Naive thymus-derived CD4-positive, alpha-beta T cell (primary cell): Measurements from ENCODE around the gene GLG1. TPM values are rescaled to one million over a fixed set of nuclear protein-coding genes. Genes with fewer than 3 reads are reported as not detected.
"Not testable (repeated sequence)": the region's sequence is repeated elsewhere in the genome, so short reads cannot be mapped to it uniquely, and the experiment has no call there.

Experiments
- ATAC-seq: fragments of 150-1000 bp; cut with Tn5 transposase; 2 replicates; pipeline ENCODE4 v1.10.0; 2021; ENCODE audit warnings: mild to moderate bottlenecking, moderate library complexity
- CTCF ChIA-PET: fragments of 350-600 bp; sonication (Branson Sonifier 250); formaldehyde crosslinking; loops from one replicate; lab custom pipeline; 2021; ENCODE audit warnings: antibody characterized with exemption; lab: Charles Lee
- POLR2A ChIA-PET: fragments of 350-600 bp; sonication (Branson Sonifier 250); formaldehyde crosslinking; loops from one replicate; lab custom pipeline; 2021; ENCODE audit warnings: antibody characterized with exemption, inconsistent platforms; lab: Charles Lee
- DNase-seq, 9 donors: peaks; one replicate each; pipeline versions ENCODE4 v3.0.0 to v3.0.0-alpha.2; 2020 to 2022; ENCODE audit warnings: mixed read lengths in 1 of 9
- H3K27ac ChIP-seq: one replicate; pipeline ENCODE4 v1.7.0; 2013; ENCODE audit warnings: mild to moderate bottlenecking, low read depth, low read length, moderate library complexity
- H3K27me3 ChIP-seq, 2 donors: one replicate each; pipeline ENCODE4 v1.7.0; 2013; ENCODE audit warnings: low read length in 2 of 2, mild to moderate bottlenecking in 2 of 2, moderate library complexity in 2 of 2; ENCODE audit not compliant: control insufficient read depth in 2 of 2, insufficient read depth in 2 of 2
- H3K36me3 ChIP-seq, 3 experiments: 1 replicate in 2 of 3; 2 replicates in 1 of 3; pipeline ENCODE4 v1.7.0; 2013; ENCODE audit warnings: low read length in 3 of 3, mild to moderate bottlenecking in 3 of 3, moderate library complexity in 1 of 3; ENCODE audit not compliant: insufficient read depth in 3 of 3, control insufficient read depth in 2 of 3
- H3K4me1 ChIP-seq, 2 donors: one replicate each; pipeline ENCODE4 v1.7.0; 2013; ENCODE audit warnings: low read length in 2 of 2, mild to moderate bottlenecking in 2 of 2, moderate library complexity in 1 of 2; ENCODE audit not compliant: control insufficient read depth in 2 of 2, insufficient read depth in 2 of 2
- H3K4me3 ChIP-seq: 2 replicates; pipeline ENCODE4 v1.7.0; 2013; ENCODE audit warnings: mild to moderate bottlenecking, low read length
- H3K9me3 ChIP-seq, 3 experiments: 1 replicate in 2 of 3; 2 replicates in 1 of 3; pipeline ENCODE4 v1.7.0; 2013; ENCODE audit warnings: low read length in 3 of 3; ENCODE audit not compliant: control insufficient read depth in 2 of 3
- H3K27ac Mint-ChIP-seq, 9 donors: one replicate each; pipeline ENCODE4 v1.8.0; 2020 to 2022; ENCODE audit warnings: mixed read lengths in 9 of 9, mild to moderate bottlenecking in 8 of 9, moderate library complexity in 5 of 9, inconsistent platforms in 2 of 9
- H3K27me3 Mint-ChIP-seq, 5 donors: one replicate each; pipeline ENCODE4 v1.8.0; 2021 to 2022; ENCODE audit warnings: mixed read lengths in 5 of 5, mild to moderate bottlenecking in 1 of 5
- H3K36me3 Mint-ChIP-seq, 5 donors: one replicate each; pipeline ENCODE4 v1.8.0; 2020 to 2022; ENCODE audit warnings: mixed read lengths in 5 of 5, mild to moderate bottlenecking in 3 of 5, inconsistent platforms in 1 of 5
- H3K4me1 Mint-ChIP-seq, 7 donors: one replicate each; pipeline ENCODE4 v1.8.0; 2020 to 2022; ENCODE audit warnings: mixed read lengths in 7 of 7, mild to moderate bottlenecking in 3 of 7, inconsistent platforms in 1 of 7
- H3K4me3 Mint-ChIP-seq, 10 donors: one replicate each; pipeline ENCODE4 v1.8.0; 2020 to 2022; ENCODE audit warnings: mild to moderate bottlenecking in 10 of 10, mixed read lengths in 10 of 10, moderate library complexity in 6 of 10, inconsistent platforms in 2 of 10
- H3K9me3 Mint-ChIP-seq, 11 donors: one replicate each; pipeline ENCODE4 v1.8.0; 2020 to 2022; ENCODE audit warnings: mixed read lengths in 11 of 11, mild to moderate bottlenecking in 4 of 11, inconsistent platforms in 1 of 11, moderate library complexity in 1 of 11
- intact Hi-C, 2 donors: fragments of 100-400 bp; cut with micrococcal nuclease; formaldehyde crosslinking; loops; one replicate each; pipeline ENCODE4 v1.15.1; 2023
- polyA plus RNA-seq, 2 donors: library from polyadenylated mRNA; unstranded; fragments of 300-500 nt; fragmentation: Illumina TruSeq; gene quantifications; one replicate each; pipeline ENCODE4 v1.2.3, GENCODE V29; 2021
- total RNA-seq, 6 experiments: library from RNA in 5 of 6; stranded (reverse) in 5 of 6; gene quantifications; 1 replicate in 5 of 6; 2 replicates in 1 of 6; pipeline ENCODE4 v1.2.3 and lab custom pipeline; 2021 to 2026

The GLG1 gene
- total and polyA plus RNA-seq, 7 experiments from 2014 or later: 125 to 285 (median 188) TPM

DNA sequence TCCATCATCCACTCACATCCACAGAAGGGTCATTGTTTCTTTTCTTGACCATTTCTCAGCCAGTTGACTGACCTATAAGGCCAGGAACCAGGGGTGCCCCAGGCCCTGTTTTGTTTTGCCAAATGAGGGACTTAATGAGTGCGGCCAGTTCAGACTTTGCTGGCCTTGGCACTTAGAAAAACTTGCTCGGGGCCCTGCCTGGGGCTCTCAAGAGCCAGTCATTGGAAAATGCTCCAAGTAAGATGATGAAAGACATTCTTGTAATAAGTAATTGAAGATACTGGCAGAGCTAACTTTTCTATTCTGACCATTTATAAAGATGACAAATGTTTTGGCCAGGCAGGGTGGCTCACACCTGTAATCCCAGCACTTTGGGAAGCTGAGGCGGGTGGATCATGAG is 156.7 kb downstream of the GLG1 start:
- DNase-seq: no peak
- Histone ChIP-seq H3K4me3 (no peak overlapping the region), H3K36me3 (peaks cover 0 to 75% (median 15%) of the 10 kb centered on the region in 3 experiments), H3K27me3 (no peaks in the 10 kb centered on the region), H3K9me3 (no peaks in the 10 kb centered on the region), H3K27ac (no peak overlapping the region), H3K4me1 (no peaks in the 10 kb centered on the region)
- Mint-ChIP-seq H3K27ac (peak overlapping the region in 4 of 9 donors; percentile 7 to 60 (median 18)), H3K36me3 (peaks cover 0 to 60% (median 35%) of the 10 kb centered on the region in 5 donors), H3K27me3 (no peaks in the 10 kb centered on the region), H3K4me1 (peaks cover 0 to 4% (median 0%) of the 10 kb centered on the region in 7 donors), H3K4me3 (no peak overlapping the region), H3K9me3 (peaks cover 0 to 3% (median 0%) of the 10 kb centered on the region in 11 donors)
- intact Hi-C loops: no loop called here
- POLR2A ChIA-PET: interaction anchor here (1.0 kb wide), 1 partner anchor 154 kb away, joined by 4 read pairs; the partner anchor contains the start of gene PSMD7
- ATAC-seq: no peak
- CTCF ChIA-PET: interaction anchor here (0.6 to 1.1 kb wide), 2 partner anchors 31 to 173 kb away, joined by 3 read pairs; no protein-coding TSS in a partner anchor

DNA sequence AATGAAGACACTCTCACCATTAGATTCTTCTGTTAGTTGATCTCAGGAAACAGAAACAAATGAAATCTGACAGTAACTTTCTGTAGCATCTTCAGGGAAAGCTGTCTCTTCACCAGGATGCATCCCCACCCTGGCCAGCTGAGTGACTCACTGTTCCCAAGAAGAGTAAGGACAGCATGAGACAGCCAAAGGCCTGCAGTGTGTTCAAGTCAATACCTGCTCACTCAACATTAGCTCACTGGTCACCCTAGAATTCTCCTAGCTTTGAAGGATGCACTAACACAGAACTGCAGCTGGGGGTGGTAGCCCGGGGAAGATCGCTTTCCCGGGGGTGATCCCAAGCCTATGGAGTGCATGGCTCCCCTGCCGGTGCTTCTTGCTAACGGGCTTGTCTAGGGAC is 157.4 kb downstream of the GLG1 start:
- ChIA-PET POLR2A (interaction anchor here (1.0 kb wide), 1 partner anchor 153 kb away, joined by 4 read pairs; the partner anchor contains the start of gene PSMD7), CTCF (interaction anchor here (1.1 kb wide), 1 partner anchor 173 kb away, joined by 3 read pairs; no protein-coding TSS in a partner anchor)
- no peak for ATAC-seq
- Histone ChIP-seq H3K4me3 (no peak overlapping the region), H3K27ac (no peak overlapping the region), H3K27me3 (no peaks in the 10 kb centered on the region), H3K4me1 (no peaks in the 10 kb centered on the region), H3K9me3 (no peaks in the 10 kb centered on the region), H3K36me3 (peaks cover 0 to 70% (median 12%) of the 10 kb centered on the region in 3 experiments)
- peaks cover 0 to 55% (median 30%) of the 10 kb centered on the region in 5 donors for H3K36me3 Mint-ChIP-seq
- H3K27ac Mint-ChIP-seq: peak overlapping the region in 3 of 9 donors; percentile 23 to 81 (median 38)
- H3K4me3 Mint-ChIP-seq: no peak overlapping the region
- no peaks in the 10 kb centered on the region for H3K27me3 Mint-ChIP-seq
- intact Hi-C loops: no loop called here
- peaks cover 0 to 4% (median 0%) of the 10 kb centered on the region in 7 donors for H3K4me1 Mint-ChIP-seq
- DNase-seq: no peak
- H3K9me3 Mint-ChIP-seq: no peaks in the 10 kb centered on the region

DNA sequence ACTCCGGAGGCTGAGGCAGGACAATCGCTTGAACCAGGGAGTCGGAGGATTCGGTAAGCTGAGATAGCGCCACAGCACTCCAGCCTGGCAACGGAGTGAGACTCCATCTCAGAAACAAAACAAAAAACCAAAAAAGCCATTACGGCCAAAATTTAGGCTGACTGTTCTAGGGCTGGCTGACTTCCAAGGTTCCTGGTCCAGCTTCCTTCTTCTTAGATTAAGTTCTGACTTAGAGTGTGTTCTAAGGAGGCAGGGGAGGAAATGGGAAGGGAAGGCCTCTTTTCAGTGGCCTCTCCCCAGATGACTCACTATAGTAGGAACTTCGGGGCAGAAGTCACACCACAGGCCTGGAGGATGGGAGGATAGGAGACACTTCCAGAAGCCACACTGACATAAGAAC is 157.9 kb downstream of the GLG1 start:
- Mint-ChIP-seq H3K4me3 (no peak overlapping the region), H3K9me3 (no peaks in the 10 kb centered on the region), H3K27ac (peak overlapping the region in 1 of 9 donors; percentile 18), H3K36me3 (peaks cover 0 to 55% (median 30%) of the 10 kb centered on the region in 5 donors), H3K4me1 (peaks cover 0 to 4% (median 0%) of the 10 kb centered on the region in 7 donors), H3K27me3 (no peaks in the 10 kb centered on the region)
- ATAC-seq (peak; percentile 40), DNase-seq (no peak)
- ChIA-PET CTCF (interaction anchor here (1.1 kb wide), 1 partner anchor 174 kb away, joined by 3 read pairs; no protein-coding TSS in a partner anchor), POLR2A (no interaction called here)
- Histone ChIP-seq H3K4me1 (no peaks in the 10 kb centered on the region), H3K36me3 (peaks cover 0 to 70% (median 12%) of the 10 kb centered on the region in 3 experiments), H3K27ac (no peak overlapping the region), H3K27me3 (no peaks in the 10 kb centered on the region), H3K9me3 (no peaks in the 10 kb centered on the region), H3K4me3 (no peak overlapping the region)
- intact Hi-C loops: no loop called here

DNA sequence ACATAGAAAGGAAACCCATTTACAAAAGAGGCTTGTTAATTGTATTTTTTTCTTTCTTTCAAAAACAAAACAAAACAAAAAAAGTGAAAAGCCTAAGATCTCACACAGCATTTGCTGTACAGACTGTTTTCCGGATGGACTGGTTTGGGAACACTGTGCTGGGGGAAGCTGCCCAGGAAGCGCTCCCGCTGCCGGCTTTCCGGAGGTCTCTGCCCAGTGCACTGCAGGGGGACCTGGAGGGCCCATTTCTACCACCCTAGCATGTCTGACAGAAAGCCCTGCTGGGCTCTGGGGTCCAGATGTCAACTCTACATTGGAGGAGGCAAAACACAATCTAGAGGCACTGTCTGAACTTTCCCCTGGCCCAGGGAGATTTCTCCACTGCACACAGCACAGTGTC is 159.3 kb downstream of the GLG1 start:
- no peaks in the 10 kb centered on the region for H3K9me3 Mint-ChIP-seq
- ChIA-PET POLR2A (no interaction called here), CTCF (no interaction called here)
- Histone ChIP-seq H3K4me3 (no peak overlapping the region), H3K27me3 (no peaks in the 10 kb centered on the region), H3K9me3 (no peaks in the 10 kb centered on the region), H3K27ac (no peak overlapping the region), H3K36me3 (peaks cover 0 to 60% (median 8%) of the 10 kb centered on the region in 3 experiments), H3K4me1 (no peaks in the 10 kb centered on the region)
- no peaks in the 10 kb centered on the region for H3K27me3 Mint-ChIP-seq
- H3K27ac Mint-ChIP-seq: peak overlapping the region in 3 of 9 donors; percentile 36 to 87 (median 62)
- no peak for DNase-seq
- intact Hi-C loops: no loop called here
- no peak for ATAC-seq
- peaks cover 3 to 49% (median 25%) of the 10 kb centered on the region in 5 donors for H3K36me3 Mint-ChIP-seq
- H3K4me1 Mint-ChIP-seq: peaks cover 0 to 7% (median 0%) of the 10 kb centered on the region in 7 donors
- no peak overlapping the region for H3K4me3 Mint-ChIP-seq

GRCh38 chr16:74446866-74447265 is 160.0 kb downstream of the GLG1 start:
- Histone ChIP-seq H3K27me3 (no peaks in the 10 kb centered on the region), H3K36me3 (peaks cover 0 to 53% (median 4%) of the 10 kb centered on the region in 3 experiments), H3K27ac (no peak overlapping the region), H3K9me3 (no peaks in the 10 kb centered on the region), H3K4me3 (no peak overlapping the region), H3K4me1 (no peaks in the 10 kb centered on the region)
- CTCF ChIA-PET: no interaction called here
- POLR2A ChIA-PET: interaction anchor here (0.5 kb wide), 1 partner anchor 149 kb away, joined by 3 read pairs; no protein-coding TSS in a partner anchor
- Mint-ChIP-seq H3K4me1 (peaks cover 0 to 8% (median 0%) of the 10 kb centered on the region in 7 donors), H3K9me3 (no peaks in the 10 kb centered on the region), H3K27ac (peak overlapping the region in 1 of 9 donors; percentile 16), H3K27me3 (no peaks in the 10 kb centered on the region), H3K36me3 (peaks cover 4 to 45% (median 23%) of the 10 kb centered on the region in 5 donors), H3K4me3 (no peak overlapping the region)
- no peak for ATAC-seq
- intact Hi-C loops: no loop called here
- no peak for DNase-seq

DNA sequence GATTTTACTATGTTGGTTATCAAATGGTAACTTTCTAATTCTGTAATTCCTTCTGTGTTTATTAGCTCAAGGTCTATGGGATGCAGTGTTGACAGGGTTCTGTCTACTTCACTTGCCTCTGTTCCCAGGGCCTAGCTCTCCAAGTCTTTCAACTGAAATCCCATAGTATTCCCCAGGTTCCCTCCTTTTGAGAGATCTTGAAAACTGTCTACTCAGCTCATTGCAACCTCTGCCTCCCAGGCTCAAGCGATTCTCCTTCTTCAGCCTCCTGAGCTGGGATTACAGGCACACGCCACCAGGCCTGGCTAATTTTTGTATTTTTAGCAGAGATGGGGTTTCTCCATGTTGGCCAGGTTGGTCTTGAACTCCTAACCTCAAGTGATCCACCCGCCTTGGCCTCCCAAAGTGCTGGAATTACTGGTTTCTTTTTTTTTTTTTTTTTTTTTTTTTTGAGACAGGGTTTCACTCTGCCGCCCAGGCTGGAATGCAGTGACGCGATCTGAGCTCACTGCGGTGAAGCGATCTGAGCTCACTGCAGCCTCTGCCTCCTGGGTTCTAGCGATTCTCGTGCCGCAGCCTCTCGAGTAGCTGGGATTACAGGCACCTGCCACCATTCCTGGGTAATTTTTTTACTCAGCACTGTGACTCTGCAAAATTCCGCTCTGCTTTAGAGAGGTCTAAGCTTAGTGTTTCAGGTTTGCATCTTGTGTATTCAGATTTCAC is 163.1 kb downstream of the GLG1 start:
- H3K27ac Mint-ChIP-seq: not testable (repeated sequence)
- CTCF ChIA-PET: interaction anchor here (0.5 kb wide), 1 partner anchor 202 kb away, joined by 3 read pairs; no protein-coding TSS in a partner anchor
- H3K4me3 Mint-ChIP-seq: peak overlapping the region in 1 of 10 donors; percentile 18

More for the DNA sequence above, 163.1 kb downstream of the GLG1 start:
- intact Hi-C loops, H3K4me3 ChIP-seq, H3K4me1 ChIP-seq, H3K9me3 Mint-ChIP-seq, H3K27me3 ChIP-seq, H3K27ac ChIP-seq, H3K9me3 ChIP-seq, ATAC-seq, POLR2A ChIA-PET, DNase-seq, H3K27me3 Mint-ChIP-seq: not testable (repeated sequence)
- Mint-ChIP-seq H3K36me3 (peaks cover 4 to 33% (median 23%) of the 10 kb centered on the region in 5 donors), H3K4me1 (peaks cover 2 to 15% (median 8%) of the 10 kb centered on the region in 7 donors)
- H3K36me3 ChIP-seq: peaks cover 0 to 23% (median 0%) of the 10 kb centered on the region in 3 experiments
